Measurements from ENCODE around the gene FRMD4A.

DNA sequence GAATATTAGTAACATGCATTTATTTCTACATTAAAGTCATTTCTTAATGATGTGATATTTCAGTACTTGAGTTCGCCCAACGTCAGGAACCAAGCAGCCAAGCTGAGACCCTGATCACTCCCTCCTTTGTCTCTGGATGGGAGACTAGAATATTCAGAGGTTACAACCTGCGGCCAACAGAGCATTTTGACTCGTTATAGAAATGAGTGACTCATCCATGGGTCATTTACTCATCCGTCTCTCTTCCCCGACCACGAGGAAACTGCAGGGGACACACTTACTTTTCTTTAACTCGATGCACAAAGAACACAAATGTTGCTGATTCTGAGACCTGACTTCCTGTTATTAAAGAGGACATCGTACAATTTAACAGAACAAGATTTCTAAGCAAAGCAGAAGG, 343.3 kb downstream of the FRMD4A start:
- TF ChIP-seq CTCF (IDR thresholded peaks at IDR 0.05; ENCODE audit: insufficient read depth, low read length) (no peak), POLR2AphosphoS5 (IDR thresholded peaks at IDR 0.05; ENCODE audit: low read depth) (no peak), GABPA (IDR thresholded peaks at IDR 0.05; ENCODE audit: low read depth) (no peak), SPI1 (IDR thresholded peaks at IDR 0.05; ENCODE audit: borderline replicate concordance, low read depth) (no peak)
- TF ChIP-seq, protein P1, sequence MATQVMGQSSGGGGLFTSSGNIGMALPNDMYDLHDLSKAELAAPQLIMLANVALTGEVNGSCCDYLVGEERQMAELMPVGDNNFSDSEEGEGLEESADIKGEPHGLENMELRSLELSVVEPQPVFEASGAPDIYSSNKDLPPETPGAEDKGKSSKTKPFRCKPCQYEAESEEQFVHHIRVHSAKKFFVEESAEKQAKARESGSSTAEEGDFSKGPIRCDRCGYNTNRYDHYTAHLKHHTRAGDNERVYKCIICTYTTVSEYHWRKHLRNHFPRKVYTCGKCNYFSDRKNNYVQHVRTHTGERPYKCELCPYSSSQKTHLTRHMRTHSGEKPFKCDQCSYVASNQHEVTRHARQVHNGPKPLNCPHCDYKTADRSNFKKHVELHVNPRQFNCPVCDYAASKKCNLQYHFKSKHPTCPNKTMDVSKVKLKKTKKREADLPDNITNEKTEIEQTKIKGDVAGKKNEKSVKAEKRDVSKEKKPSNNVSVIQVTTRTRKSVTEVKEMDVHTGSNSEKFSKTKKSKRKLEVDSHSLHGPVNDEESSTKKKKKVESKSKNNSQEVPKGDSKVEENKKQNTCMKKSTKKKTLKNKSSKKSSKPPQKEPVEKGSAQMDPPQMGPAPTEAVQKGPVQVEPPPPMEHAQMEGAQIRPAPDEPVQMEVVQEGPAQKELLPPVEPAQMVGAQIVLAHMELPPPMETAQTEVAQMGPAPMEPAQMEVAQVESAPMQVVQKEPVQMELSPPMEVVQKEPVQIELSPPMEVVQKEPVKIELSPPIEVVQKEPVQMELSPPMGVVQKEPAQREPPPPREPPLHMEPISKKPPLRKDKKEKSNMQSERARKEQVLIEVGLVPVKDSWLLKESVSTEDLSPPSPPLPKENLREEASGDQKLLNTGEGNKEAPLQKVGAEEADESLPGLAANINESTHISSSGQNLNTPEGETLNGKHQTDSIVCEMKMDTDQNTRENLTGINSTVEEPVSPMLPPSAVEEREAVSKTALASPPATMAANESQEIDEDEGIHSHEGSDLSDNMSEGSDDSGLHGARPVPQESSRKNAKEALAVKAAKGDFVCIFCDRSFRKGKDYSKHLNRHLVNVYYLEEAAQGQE (IDR thresholded peaks at IDR 0.05; ENCODE audit: insufficient replicate concordance, low read depth), result no peak

Data from HL-60 (cell line).